BJ (cell line): ENCODE measurements around the gene MAB21L4. TPM values are rescaled to one million over a fixed set of nuclear protein-coding genes. Genes with fewer than 3 reads are reported as not detected.

Experiments
- CTCF ChIA-PET: fragments of 350-600 bp; formaldehyde crosslinking; extraction: SDS; loops from one replicate; lab custom pipeline; 2021; ENCODE audit warnings: antibody characterized with exemption, inconsistent platforms; lab: Yijun Ruan, JAX
- POLR2A ChIA-PET: fragments of 300-600 bp; sonication (Branson Sonifier 250); formaldehyde crosslinking; extraction: SDS; loops from one replicate; lab custom pipeline; 2021; ENCODE audit warnings: antibody characterized with exemption; lab: Charles Lee
- DNase-seq: peaks from one replicate; pipeline ENCODE4 v3.0.0-alpha.2; 2011; ENCODE audit warnings: low read depth
- H3K27me3 ChIP-seq: 2 replicates; pipeline ENCODE4 v1.6.0; 2011; ENCODE audit warnings: low read length; ENCODE audit not compliant: control insufficient read depth, insufficient read depth
- H3K36me3 ChIP-seq: 2 replicates; pipeline ENCODE4 v1.5.1; 2011; ENCODE audit warnings: low read length; ENCODE audit not compliant: control insufficient read depth, insufficient read depth
- H3K4me3 ChIP-seq: 2 replicates; pipeline ENCODE4 v1.5.1; 2011; ENCODE audit warnings: low read depth, mild to moderate bottlenecking, control low read depth, low read length
- polyA plus RNA-seq: library from polyadenylated mRNA; depleted of rRNA; stranded (reverse); fragments of >200 nt; gene quantifications from 2 replicates; pipeline ENCODE4 v1.2.3, GENCODE V29; 2011
- TF ChIP-seq, protein P1 (sequence below): IDR thresholded peaks from 2 replicates; pipeline ENCODE4 v1.5.1; 2011; ENCODE audit warnings: low read depth, mild to moderate bottlenecking, control low read depth, inconsistent platforms, low read length, moderate library complexity; ENCODE audit not compliant: insufficient read depth

Gene MAB21L4
- polyA plus RNA-seq, 1 experiment = not detected

DNA sequence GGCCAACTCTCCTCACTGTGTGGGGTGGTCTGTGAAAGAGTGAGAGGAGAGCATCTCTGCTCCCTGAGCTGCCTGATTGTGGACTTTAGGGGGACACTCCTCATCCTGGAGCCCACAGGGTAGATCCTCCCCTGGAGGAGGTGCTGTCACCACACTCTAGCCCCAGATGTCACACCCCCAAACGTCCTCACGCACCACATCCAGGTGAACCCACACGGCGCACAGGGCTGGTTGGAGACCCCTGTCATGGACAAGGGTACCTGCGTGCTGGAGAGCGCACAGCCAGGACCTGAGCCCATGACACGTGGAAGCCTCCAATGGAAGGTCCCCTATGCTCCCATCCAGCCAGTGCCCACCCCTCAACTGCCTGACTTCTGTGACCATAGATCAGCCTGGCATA lies 16.9 kb downstream of the MAB21L4 start:
- H3K36me3 ChIP-seq = no peaks in the 10 kb centered on the region
- ChIA-PET CTCF (interaction anchor here (0.7 kb wide), 1 partner anchor 546 kb away, joined by 3 read pairs; no protein-coding TSS in a partner anchor), POLR2A (no interaction called here)
- no peak overlapping the region for H3K4me3 ChIP-seq
- no peak for DNase-seq
- TF ChIP-seq, protein P1, sequence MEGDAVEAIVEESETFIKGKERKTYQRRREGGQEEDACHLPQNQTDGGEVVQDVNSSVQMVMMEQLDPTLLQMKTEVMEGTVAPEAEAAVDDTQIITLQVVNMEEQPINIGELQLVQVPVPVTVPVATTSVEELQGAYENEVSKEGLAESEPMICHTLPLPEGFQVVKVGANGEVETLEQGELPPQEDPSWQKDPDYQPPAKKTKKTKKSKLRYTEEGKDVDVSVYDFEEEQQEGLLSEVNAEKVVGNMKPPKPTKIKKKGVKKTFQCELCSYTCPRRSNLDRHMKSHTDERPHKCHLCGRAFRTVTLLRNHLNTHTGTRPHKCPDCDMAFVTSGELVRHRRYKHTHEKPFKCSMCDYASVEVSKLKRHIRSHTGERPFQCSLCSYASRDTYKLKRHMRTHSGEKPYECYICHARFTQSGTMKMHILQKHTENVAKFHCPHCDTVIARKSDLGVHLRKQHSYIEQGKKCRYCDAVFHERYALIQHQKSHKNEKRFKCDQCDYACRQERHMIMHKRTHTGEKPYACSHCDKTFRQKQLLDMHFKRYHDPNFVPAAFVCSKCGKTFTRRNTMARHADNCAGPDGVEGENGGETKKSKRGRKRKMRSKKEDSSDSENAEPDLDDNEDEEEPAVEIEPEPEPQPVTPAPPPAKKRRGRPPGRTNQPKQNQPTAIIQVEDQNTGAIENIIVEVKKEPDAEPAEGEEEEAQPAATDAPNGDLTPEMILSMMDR = no peak
- H3K27me3 ChIP-seq = peaks cover 4% of the 10 kb centered on the region; the same call in 1 of the 2 replicates

GRCh38 chr2:240878341-240878936 lies 17.5 kb downstream of the MAB21L4 start:
- no peak for DNase-seq
- Histone ChIP-seq H3K27me3 (peaks cover 4% of the 10 kb centered on the region; the same call in 1 of the 2 replicates), H3K4me3 (no peak overlapping the region), H3K36me3 (no peaks in the 10 kb centered on the region)
- ChIA-PET CTCF (no interaction called here), POLR2A (no interaction called here)
- TF ChIP-seq, protein P1 = no peak

DNA sequence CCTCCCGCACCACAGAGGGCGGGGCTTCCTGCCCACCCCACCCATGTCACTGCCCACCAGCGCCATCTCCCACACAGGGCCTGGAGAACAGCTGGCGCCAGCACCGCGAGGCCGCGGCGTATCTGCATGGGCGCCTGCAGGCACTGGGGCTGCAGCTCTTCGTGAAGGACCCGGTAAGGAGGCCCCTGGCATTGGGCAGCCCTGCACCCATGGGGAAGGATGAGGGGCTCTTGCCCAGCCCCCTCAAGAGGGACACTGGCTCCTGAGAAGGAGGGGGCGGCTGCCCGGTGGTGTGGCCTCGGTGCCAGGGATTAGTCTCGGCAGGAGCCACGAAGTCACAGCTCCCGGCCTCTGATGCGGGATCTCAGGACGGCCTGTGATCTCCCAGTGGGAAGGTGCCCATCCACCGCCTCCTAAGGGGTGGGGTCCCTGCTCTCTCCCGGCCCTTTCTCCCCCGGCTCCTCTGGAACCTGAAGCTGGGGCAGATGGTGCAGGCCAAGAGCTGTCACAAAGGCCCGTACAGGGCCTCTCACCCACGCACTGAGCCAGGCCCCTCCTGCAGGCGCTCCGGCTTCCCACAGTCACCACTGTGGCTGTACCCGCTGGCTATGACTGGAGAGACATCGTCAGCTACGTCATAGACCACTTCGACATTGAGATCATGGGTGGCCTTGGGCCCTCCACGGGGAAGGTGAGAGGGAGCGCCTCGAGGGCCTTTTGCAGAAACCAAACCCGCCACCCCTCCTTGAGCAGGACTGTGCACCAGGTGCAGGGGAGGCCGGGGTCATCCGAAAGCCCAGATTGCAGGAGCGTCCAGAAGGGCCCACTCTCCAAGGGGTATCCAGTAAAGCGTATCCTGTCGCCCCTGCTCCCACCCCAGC lies 18.3 kb downstream of the MAB21L4 start:
- Histone ChIP-seq H3K36me3 (no peaks in the 10 kb centered on the region), H3K4me3 (no peak overlapping the region), H3K27me3 (0 out of 2 replicates have a peak, but pooled peaks cover 3% of the 10 kb centered on the region)
- TF ChIP-seq, protein P1 = no peak
- ChIA-PET POLR2A (interaction anchor here (0.6 kb wide), 1 partner anchor 36 kb away, joined by 15 read pairs; no protein-coding TSS in a partner anchor), CTCF (no interaction called here)
- no peak for DNase-seq

GRCh38 chr2:240876475-240877251 lies 19.3 kb downstream of the MAB21L4 start:
- ChIA-PET CTCF (no interaction called here), POLR2A (interaction anchor here (0.6 kb wide), 1 partner anchor 35 kb away, joined by 15 read pairs; no protein-coding TSS in a partner anchor)
- Histone ChIP-seq H3K27me3 (no peaks in the 10 kb centered on the region), H3K36me3 (no peaks in the 10 kb centered on the region), H3K4me3 (no peak overlapping the region)
- no peak for DNase-seq
- TF ChIP-seq, protein P1 = no peak
